Superior temporal gyrus (tissue), 1 donor: ENCODE measurements around the gene STK32B.
A peak's percentile ranks its signal among the peaks of the same experiment; 100 is the strongest.

Source experiments
- DNase-seq: peaks from one replicate; pipeline ENCODE4 v3.0.0-alpha.2; 2016; ENCODE audit errors: extremely low spot score

The STK32B gene

GRCh38 chr4:5124876-5125275 is 73.6 kb downstream of the STK32B start:
- no peak for DNase-seq

DNA sequence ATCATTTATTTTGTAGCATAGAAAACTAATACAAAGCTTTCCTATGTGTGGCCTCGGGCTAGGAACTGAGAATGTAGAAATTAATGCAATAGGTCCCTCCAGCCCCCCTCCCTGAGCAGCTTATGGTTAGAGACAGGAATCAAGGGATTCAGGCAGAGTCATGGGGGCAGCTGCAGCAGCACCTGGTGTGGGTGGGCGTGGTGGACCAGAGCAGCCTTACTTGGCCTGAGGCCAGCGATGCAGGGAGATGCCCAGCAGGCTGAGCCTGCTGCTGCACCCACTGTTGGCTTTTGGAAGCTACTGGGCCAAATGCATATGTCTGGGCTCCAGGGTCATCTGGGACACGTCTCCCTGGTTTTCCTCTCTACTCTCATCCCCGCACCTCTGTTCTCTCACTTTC is 74.0 kb downstream of the STK32B start:
- no peak for DNase-seq

DNA sequence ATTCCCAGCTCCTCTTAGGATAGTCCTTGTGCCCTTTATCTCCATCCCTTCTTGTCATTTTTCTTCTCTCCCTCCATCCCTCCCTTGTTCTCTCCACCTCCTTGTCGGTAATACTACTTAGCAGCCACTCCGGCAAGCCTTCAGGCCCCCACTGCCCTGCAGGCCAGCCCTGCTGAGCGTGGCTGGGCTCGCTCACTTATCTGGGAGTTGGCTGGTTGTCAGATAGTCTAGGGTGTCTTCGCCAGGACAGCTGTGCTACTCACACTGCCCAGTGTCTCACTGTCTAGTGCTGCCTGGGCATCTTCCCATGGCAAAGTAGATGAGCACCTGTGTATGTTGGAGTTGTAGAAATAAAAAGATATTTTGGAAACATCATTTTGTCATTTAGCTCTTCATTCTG is 75.0 kb downstream of the STK32B start:
- DNase-seq = no peak

DNA sequence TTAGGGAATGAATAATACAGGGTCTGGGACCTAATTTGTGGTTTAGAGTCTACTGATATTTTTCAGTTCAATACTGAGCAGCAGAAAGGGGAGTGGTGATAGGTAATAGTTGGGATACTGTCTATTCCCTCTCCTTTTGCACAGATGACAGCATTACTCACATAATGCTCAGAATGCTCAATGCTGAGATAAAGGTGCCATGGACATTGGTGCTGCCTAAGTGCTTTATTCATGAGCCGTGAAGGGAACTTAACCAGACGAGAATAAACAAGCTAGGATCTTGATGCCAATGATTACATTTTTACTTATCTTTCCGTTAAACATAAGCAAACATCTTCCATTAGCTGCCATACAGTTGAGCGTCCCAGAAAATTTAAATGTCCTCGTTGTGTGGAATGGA is 75.6 kb downstream of the STK32B start:
- DNase-seq = no peak

DNA sequence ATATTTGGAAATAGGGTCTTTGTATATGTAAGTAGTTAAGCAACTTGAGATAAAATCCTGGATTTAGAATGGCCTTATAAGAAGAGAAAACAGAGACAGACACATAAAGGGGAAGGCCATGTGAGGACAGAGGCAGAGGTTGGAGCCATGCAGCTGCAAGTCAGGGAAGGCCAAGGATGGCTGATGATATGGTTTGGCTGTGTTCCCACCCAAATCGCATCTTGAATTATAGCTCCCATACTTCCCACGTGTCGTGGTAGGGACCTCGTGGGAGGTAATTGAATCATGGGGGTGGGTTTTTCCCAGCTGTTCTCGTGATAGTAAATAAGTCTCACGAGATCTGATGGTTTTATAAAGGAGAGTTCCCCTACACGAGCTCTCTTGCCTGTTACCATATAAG is 76.3 kb downstream of the STK32B start:
- no peak for DNase-seq

- DNase-seq = no peak
Observed at GRCh38 chr4:5128569-5128968, 77.3 kb downstream of the STK32B start.

- DNase-seq = no peak
Observed at GRCh38 chr4:5133201-5133600, 81.9 kb downstream of the STK32B start.

DNA sequence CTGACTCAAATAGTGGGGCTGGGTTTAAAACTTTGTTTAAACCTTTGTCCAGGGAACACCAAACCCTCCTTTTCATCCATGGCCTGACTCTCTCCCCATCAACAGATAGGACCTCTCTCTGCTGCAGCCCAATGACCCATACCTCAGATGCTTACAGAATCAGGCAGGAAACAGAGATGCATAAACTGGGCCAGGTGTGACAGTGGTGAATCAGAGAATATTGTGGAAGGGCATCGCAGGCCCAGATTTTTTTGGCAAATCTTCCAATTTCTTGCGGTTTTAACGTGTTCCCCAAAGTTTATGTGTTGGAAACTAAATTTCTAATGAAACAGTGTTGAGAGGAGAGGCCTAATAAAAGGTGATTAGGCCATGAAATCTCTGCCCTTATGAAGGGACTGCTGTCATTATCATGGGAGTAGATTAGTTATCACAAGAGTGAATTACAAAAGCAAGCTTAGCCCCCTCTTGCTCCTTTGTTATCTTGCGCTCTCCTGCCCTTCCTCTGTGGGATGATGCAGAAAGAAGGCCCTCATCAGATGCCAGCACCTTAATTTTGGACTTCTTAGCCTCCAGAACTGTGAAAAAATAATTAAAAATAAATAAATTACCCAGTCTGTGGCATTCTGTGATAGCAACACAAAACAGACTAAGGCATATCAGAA is 82.8 kb downstream of the STK32B start:
- no peak for DNase-seq

- DNase-seq = no peak
Observed at GRCh38 chr4:5134620-5135019, 83.3 kb downstream of the STK32B start.

DNA sequence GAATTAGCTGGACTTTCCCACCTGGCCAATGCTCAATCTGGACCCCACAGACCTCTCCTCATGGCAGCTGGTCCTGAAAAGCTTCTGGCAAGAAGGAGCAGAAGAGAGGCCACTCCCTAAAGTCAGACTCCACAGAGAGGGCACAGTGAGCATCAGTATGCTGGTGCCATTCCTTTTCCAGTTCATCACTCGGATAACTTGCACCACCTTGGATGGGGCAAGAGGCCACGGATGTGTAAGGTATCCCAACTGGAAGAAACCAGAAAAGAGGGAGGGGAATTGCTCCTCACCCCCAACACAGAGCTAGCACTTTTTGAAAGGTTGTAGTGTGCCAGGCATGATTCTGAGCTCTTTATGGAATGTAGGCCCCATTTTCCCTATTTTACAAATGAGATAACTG is 85.9 kb downstream of the STK32B start:
- no peak for DNase-seq

- DNase-seq = no peak
Observed at GRCh38 chr4:5137927-5138326, 86.6 kb downstream of the STK32B start.

- no peak for DNase-seq
Observed at GRCh38 chr4:5138389-5138788, 87.1 kb downstream of the STK32B start.

GRCh38 chr4:5139141-5139540 is 87.9 kb downstream of the STK32B start:
- no peak for DNase-seq

DNA sequence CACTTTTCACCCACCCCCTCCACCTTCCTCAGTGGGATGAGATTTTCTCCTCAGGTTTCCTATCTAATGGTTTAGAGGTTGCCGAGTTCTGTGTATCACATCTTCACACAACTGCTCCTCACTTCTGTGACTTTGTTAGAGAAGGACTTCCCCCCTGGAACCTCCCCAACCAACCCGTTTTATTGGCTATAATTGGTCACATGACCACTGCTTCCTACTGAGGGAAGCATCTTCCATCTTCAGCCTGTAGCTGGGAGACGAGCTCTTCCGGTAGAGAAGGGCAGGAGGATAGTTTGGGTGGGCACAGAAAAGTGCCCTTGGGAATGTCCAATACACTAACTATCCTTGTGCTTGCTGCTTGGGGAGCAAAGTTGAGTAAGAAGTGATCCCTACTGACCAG is 90.5 kb downstream of the STK32B start:
- DNase-seq = no peak

GRCh38 chr4:5142726-5143125 is 91.4 kb downstream of the STK32B start:
- DNase-seq = peak; percentile 26

DNA sequence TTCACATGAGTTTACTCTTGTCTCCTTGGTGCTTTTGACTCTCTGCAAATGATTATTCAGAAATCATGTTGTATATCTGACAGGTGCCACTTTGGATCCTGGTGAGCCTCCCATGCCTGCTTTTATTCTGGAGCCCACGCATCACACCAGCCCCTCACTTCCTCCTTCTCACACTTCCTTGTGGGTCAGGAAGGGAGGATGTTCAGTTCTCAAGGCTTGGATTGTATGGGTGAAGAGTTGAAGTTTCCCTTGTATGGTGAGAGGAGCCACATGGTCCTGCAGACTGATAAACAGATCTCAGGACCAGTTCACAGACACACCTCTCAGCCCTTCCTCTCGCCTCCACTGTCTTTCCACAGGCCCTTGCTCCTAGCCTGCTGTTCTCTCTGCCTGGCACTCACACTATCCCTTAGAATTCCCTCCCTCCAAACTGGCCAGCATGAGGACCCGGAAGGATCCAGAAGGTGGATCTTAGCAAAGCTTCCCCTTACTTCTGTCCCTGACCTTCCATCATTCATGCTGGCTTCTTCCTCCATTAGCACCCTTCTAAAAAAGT is 92.1 kb downstream of the STK32B start:
- no peak for DNase-seq

- no peak for DNase-seq
Observed at GRCh38 chr4:5143940-5144339, 92.7 kb downstream of the STK32B start.

DNA sequence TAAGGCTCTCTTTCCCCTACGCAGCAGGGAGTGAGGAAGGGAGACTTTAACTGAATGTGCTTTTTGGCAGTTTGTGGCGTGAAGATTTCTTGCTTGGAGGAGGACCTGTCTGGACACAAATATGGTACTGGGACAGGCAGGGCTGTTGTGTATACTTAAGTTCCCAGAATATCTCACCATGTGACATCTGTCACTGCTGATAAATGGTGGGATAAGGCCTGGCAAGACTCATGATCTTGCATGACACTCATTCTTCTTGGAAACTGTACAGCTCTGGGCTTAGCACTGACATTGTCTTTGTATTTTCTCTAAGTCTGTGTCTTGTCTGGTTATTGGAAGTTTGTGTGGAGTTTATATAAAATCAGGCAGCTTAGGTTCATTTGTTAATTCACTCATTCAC is 93.1 kb downstream of the STK32B start:
- DNase-seq = no peak

DNA sequence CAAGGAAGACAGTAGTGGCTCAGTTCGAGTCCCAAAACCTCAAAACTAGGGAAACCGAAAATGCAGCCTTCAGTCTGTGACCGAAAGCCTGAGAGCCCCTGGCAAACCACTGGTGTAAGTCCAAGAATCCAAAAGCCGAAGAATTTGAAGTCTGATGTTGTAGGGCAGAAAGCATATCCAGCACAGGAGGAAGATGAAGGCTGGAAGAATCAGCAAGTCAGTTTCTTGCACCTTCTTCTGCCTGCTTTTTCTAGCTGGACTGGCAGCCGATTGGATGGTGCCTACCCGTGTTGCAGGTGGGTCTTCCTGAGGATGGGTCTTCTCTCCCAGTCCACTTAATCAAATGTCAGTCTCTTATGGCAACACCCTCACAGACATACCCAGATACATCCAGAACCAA is 95.0 kb downstream of the STK32B start:
- DNase-seq = no peak

DNA sequence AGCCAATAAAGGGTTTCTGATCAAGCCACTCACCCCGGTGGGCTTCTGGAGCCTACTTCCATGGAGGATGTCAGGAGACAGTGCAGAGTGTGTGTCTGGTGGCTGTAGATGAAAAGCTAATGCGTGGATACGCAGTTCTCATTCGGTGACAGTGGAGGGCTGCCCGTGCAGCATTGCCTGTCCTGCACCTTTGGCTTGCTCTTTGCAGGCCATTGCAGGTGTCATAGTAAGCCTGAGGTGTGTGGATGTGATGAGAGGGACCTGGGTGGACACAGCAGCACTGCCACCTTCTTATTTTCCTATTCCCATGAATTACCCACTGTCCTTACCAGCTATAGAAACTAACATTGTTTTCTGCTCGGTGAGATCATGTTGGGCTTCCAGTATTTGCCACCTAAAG is 101.2 kb downstream of the STK32B start:
- DNase-seq = no peak

DNA sequence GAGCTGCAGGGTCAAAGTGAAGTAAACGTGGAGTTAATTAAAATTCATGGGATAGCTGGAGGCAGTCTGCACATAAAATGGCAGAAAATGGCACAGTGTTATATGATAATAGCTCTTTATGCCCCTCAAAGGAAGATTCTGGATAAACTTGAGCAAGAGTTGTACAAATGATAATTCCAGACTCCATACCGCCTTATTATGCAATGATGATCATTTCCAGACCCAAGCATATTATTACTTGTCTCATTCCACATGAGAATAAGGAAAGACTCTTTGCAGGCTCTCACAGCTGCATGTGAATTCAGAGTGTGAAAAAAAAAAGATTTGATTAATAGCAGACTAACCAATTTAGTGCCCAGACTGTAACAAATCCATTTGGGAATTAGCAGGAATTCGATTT is 105.4 kb downstream of the STK32B start:
- DNase-seq = no peak

DNA sequence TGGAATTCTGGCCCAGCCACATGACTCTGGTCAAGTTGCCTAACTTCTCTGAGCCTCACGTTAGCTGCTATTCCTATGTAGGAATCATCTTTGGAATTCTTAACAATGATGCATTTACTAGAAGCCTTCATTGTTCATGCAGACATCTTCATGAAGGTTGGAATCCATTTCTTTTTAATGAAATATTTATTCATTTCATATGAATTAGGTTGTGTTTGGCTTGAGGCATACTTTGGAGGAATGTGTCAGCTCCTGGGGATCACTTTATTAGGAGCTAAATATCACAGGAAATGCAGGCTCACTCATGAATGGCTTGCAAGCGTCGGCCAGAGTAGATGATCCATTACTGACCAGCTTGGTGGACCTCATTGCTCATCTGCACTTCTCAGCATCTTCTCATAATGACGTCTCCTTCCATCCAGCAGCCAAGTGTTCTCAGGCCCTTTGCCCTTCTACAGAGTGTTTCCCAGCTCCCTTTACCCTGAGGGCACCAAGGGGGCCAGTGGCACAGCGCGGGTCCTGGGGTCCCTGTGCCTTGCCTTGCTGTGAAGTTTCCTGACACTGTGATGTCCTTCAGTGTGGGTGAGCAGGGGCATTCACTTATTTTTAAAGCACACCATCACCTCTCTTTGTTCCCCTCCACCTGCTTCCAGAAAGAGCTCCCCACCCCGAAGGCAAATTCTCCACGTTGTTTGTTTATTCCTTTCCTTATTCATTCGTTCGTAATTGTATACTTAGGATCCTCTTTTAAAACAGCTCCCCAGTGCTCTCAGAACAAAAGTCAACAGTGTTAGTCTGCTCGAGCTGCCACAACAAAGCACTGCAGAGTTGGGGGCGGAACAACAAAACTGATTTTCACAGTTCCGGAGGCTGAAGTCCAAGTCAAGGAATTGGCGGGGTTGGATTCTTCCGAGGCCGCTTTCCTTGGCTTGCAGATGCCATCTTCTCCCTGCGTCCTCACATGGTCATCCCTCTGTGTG is 106.8 kb downstream of the STK32B start:
- DNase-seq = no peak

DNA sequence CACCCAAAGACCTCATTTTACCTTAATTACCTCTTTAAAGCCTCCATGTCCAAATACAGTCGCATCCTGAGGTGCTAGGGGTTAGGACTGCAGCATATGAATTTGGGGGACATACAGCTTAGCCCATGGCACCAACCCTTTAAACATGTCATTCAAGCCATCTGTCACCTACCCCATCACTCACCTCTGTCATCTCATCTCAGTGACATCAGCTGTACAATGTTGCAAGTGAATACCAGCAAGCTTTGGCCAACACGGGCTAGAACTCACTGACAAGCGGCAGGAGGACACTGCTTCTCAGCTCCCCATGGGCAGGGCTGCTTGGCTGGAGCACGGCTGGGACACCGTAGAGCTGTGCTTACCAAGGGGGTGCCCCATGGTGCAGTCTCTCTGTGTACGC is 107.5 kb downstream of the STK32B start:
- no peak for DNase-seq
